ENCODE data around the gene TMEM128.

TMEM128 gene

GRCh38 chr4:4248029-4248884 lies at the start of gene TMEM128:
Gene TMEM128 (minus strand): TSS chr4:4248223. CDS start chr4:4248202, 21 bp downstream.
- in situ Hi-C loops (cut with MboI; ENCODE audit: low sequenced_read_pairs) = no loop called here

GRCh38 chr4:4296283-4296846 lies 48.3 kb upstream of the TMEM128 start:
- in situ Hi-C loops (cut with MboI; ENCODE audit: low sequenced_read_pairs) = no loop called here

GRCh38 chr4:4293279-4293678 lies 45.3 kb upstream of the TMEM128 start:
- in situ Hi-C loops (cut with MboI; ENCODE audit: low sequenced_read_pairs) = no loop called here

GRCh38 chr4:4289941-4290850 lies 42.2 kb upstream of the TMEM128 start, which contains the start of the genes LYAR and ZBTB49:
Gene LYAR (minus strand): TSS chr4:4290154. CDS start chr4:4283742, 6,412 bp downstream.
Gene ZBTB49 (plus strand): TSS chr4:4290251. CDS start chr4:4299946, 9,695 bp downstream.
- in situ Hi-C loops (cut with MboI; ENCODE audit: low sequenced_read_pairs) = no loop called here

- in situ Hi-C loops (cut with MboI; ENCODE audit: low sequenced_read_pairs) = no loop called here
Measured at GRCh38 chr4:4289597-4289940, 41.5 kb upstream of the TMEM128 start.

GRCh38 chr4:4289055-4289454 lies 41.0 kb upstream of the TMEM128 start:
- in situ Hi-C loops (cut with MboI; ENCODE audit: low sequenced_read_pairs) = no loop called here

- in situ Hi-C loops (cut with MboI; ENCODE audit: low sequenced_read_pairs) = no loop called here
Measured at GRCh38 chr4:4288098-4288497, 40.1 kb upstream of the TMEM128 start.

GRCh38 chr4:4284827-4285618 lies 37.0 kb upstream of the TMEM128 start:
- in situ Hi-C loops (cut with MboI; ENCODE audit: low sequenced_read_pairs) = no loop called here

- in situ Hi-C loops (cut with MboI; ENCODE audit: low sequenced_read_pairs) = no loop called here
Measured at GRCh38 chr4:4281787-4282186, 33.8 kb upstream of the TMEM128 start.

GRCh38 chr4:4277531-4277930 lies 29.5 kb upstream of the TMEM128 start:
- in situ Hi-C loops (cut with MboI; ENCODE audit: low sequenced_read_pairs) = no loop called here

- in situ Hi-C loops (cut with MboI; ENCODE audit: low sequenced_read_pairs) = no loop called here
Measured at GRCh38 chr4:4274226-4274625, 26.2 kb upstream of the TMEM128 start.

GRCh38 chr4:4271912-4272311 lies 23.9 kb upstream of the TMEM128 start:
- in situ Hi-C loops (cut with MboI; ENCODE audit: low sequenced_read_pairs) = no loop called here

- in situ Hi-C loops (cut with MboI; ENCODE audit: low sequenced_read_pairs) = no loop called here
Measured at GRCh38 chr4:4270529-4270928, 22.5 kb upstream of the TMEM128 start.

- in situ Hi-C loops (cut with MboI; ENCODE audit: low sequenced_read_pairs) = loop anchor here (10.0 kb wide), 1 partner anchor 65 kb away; no protein-coding TSS in a partner anchor
Measured at GRCh38 chr4:4269856-4270255, 21.8 kb upstream of the TMEM128 start.

- in situ Hi-C loops (cut with MboI; ENCODE audit: low sequenced_read_pairs) = loop anchor here (10.0 kb wide), 1 partner anchor 65 kb away; no protein-coding TSS in a partner anchor
Measured at GRCh38 chr4:4269331-4269731, 21.3 kb upstream of the TMEM128 start.

- in situ Hi-C loops (cut with MboI; ENCODE audit: low sequenced_read_pairs) = loop anchor here (10.0 kb wide), 1 partner anchor 66 kb away; no protein-coding TSS in a partner anchor
Measured at GRCh38 chr4:4268776-4269175, 20.8 kb upstream of the TMEM128 start.

- in situ Hi-C loops (cut with MboI; ENCODE audit: low sequenced_read_pairs) = loop anchor here (10.0 kb wide), 1 partner anchor 67 kb away; no protein-coding TSS in a partner anchor
Measured at GRCh38 chr4:4267981-4268380, 20.0 kb upstream of the TMEM128 start.

GRCh38 chr4:4260185-4260751 lies 12.2 kb upstream of the TMEM128 start:
- in situ Hi-C loops (cut with MboI; ENCODE audit: low sequenced_read_pairs) = loop anchor here (10.0 kb wide), 1 partner anchor 75 kb away; no protein-coding TSS in a partner anchor

GRCh38 chr4:4259484-4260100 lies 11.6 kb upstream of the TMEM128 start:
- in situ Hi-C loops (cut with MboI; ENCODE audit: low sequenced_read_pairs) = loop anchor here (10.0 kb wide), 1 partner anchor 75 kb away; no protein-coding TSS in a partner anchor

All from HL-60/S4 treated with retinoic acid at 250 ng/mL for 4 days and 3 days (cell line).